AG04449 (cell line): ENCODE results near the gene DBT.

Experiments
- CTCF ChIA-PET: fragments of 350-600 bp; formaldehyde crosslinking; extraction: SDS; loops from one replicate; lab custom pipeline; 2021; ENCODE audit warnings: antibody characterized with exemption; lab: Yijun Ruan, JAX
- POLR2A ChIA-PET: fragments of 400-600, 350-600 bp; formaldehyde crosslinking; extraction: SDS; loops from one replicate; lab custom pipeline; 2020; ENCODE audit warnings: antibody characterized with exemption, inconsistent platforms; lab: Yijun Ruan, JAX
- DNase-seq: peaks from one replicate; pipeline ENCODE4 v3.0.0-alpha.2; 2010; ENCODE audit warnings: low read depth, low spot score
- H3K4me3 ChIP-seq: 2 replicates; pipeline ENCODE4 v1.5.1; 2011; ENCODE audit warnings: low read depth, mild to moderate bottlenecking, control low read depth, low read length
- CTCF ChIP-seq: IDR thresholded peaks from one replicate; pipeline ENCODE4 v1.5.1; 2011; ENCODE audit warnings: mild to moderate bottlenecking, moderate library complexity, low read length, control low read depth, inconsistent platforms; ENCODE audit not compliant: insufficient read depth; ENCODE audit errors: missing control alignments

The DBT gene

GRCh38 chr1:100146958-100147357 is 102.7 kb downstream of the DBT start:
- H3K4me3 ChIP-seq: no peak overlapping the region
- POLR2A ChIA-PET: no interaction called here
- CTCF ChIA-PET: interaction anchor here (1.4 kb wide), 1 partner anchor 52 kb away, joined by 3 read pairs; no protein-coding TSS in a partner anchor
- TF ChIP-seq CTCF: no peak
- DNase-seq: no peak

- DNase-seq: no peak
- CTCF ChIA-PET: no interaction called here
- POLR2A ChIA-PET: no interaction called here
- H3K4me3 ChIP-seq: no peak overlapping the region
- no peak for TF ChIP-seq CTCF
These were observed 104.5 kb downstream of the DBT start for GRCh38 chr1:100145116-100145515.

GRCh38 chr1:100142343-100142742 is 107.3 kb downstream of the DBT start:
- ChIA-PET POLR2A (no interaction called here), CTCF (interaction anchor here (1.0 kb wide), 1 partner anchor 724 kb away, joined by 3 read pairs; no protein-coding TSS in a partner anchor)
- no peak overlapping the region for H3K4me3 ChIP-seq
- DNase-seq: no peak
- TF ChIP-seq CTCF: no peak

GRCh38 chr1:100141192-100141591 is 108.4 kb downstream of the DBT start:
- CTCF ChIA-PET: no interaction called here
- POLR2A ChIA-PET: no interaction called here
- DNase-seq: no peak
- no peak for TF ChIP-seq CTCF
- H3K4me3 ChIP-seq: no peak overlapping the region

- ChIA-PET POLR2A (no interaction called here), CTCF (no interaction called here)
- DNase-seq: no peak
- no peak overlapping the region for H3K4me3 ChIP-seq
- TF ChIP-seq CTCF: no peak
These were observed 112.0 kb downstream of the DBT start for GRCh38 chr1:100137602-100138001.
